ENCODE results near the gene ATP2B1.

Gene ATP2B1

GRCh38 chr12:89712706-89713105, 4.1 kb upstream of the ATP2B1 start:
- no peak overlapping the region for H3K4me3 ChIP-seq
- no peak overlapping the region for H3K27ac ChIP-seq
- TF ChIP-seq CTCF (IDR thresholded peaks at IDR 0.05) = no peak
- DNase-seq (ENCODE audit: low spot score) = no peak

DNA sequence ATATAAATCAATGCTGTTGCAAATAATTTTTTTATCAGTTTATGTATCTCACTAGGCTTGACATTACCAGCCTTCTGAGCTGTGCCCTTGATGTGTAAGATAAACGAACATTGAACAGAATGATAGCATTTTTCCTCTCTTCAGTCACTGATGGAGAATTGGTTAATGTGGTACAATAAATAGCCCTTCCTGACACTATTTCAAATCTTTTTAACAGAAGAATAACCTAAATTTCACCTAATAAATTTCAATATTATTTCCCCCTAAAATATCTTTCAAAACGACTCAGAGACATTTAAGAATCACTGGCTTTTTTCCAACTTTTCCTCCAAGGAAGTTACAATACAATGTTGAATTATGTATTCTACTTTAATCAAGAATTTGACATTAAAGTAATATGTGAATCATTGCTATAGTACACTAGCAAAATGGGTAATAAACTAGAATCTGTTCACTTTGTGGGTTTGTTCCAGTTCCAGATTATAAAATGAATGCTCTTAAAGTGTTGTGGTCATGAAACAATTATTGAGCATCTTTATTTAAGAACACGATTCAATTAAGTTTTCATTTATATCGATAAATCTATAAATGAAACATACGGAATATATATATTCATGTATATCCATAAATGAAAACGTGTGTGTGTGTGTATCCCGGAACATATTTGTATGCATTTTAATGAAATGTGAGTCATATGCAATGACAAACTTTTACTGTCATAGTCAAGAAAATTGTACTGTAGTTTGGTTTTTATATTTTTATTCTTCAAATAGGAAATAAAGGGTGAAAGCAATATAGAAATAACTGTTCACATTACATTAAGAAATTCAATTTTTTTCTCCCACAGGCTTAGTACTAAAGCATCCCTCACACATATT, 2.5 kb upstream of the ATP2B1 start:
- DNase-seq (ENCODE audit: low spot score) = no peak
- TF ChIP-seq CTCF (IDR thresholded peaks at IDR 0.05) = no peak
- Histone ChIP-seq H3K27ac (no peak overlapping the region), H3K4me3 (peak overlapping the region; percentile 93)

DNA sequence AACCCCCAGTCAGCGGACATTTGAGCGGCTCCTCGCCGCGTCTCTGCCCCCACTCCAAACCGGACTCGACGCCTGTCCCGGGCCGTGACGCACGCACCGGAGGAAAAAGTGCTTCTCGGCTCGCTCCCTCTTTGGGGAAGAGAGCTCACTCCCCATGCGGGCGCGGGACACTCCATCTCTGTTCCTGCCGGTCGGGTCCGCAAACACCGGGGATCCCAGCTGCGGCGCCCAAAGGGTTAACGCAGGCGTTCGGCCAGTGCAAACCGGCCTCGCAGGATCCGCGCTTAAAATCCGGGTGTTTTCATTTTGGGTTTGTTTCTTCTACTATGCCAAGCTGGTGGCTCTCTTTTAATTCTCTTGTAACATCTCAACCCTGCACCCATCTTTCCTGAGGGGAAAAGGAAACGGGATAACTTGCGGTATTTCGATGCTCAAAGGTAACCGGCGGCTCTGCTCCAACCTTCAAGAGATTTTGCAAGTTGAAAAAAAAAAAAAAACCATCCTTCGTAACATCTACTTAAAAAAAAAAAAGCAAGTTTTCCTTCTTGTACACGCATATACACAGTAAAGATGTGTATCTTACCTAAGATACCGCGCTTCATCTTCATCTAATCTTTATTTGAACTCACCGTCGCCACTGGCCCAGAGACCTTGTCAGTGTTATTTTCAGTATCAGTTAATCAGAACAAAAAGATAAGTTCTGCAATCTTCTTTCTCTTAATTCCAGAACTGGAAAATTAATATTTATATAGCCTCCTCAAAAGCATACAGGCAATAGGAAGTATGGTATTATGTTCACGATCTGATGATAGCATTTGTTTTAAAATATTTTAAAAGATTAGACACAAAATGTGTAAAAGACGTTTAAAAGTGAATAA, 1.6 kb upstream of the ATP2B1 start:
- TF ChIP-seq CTCF (IDR thresholded peaks at IDR 0.05) = no peak
- DNase-seq (ENCODE audit: low spot score) = peak; percentile 88
- H3K4me3 ChIP-seq = peak overlapping the region; percentile 93
- peak overlapping the region; percentile 95 to 99 for H3K27ac ChIP-seq

DNA sequence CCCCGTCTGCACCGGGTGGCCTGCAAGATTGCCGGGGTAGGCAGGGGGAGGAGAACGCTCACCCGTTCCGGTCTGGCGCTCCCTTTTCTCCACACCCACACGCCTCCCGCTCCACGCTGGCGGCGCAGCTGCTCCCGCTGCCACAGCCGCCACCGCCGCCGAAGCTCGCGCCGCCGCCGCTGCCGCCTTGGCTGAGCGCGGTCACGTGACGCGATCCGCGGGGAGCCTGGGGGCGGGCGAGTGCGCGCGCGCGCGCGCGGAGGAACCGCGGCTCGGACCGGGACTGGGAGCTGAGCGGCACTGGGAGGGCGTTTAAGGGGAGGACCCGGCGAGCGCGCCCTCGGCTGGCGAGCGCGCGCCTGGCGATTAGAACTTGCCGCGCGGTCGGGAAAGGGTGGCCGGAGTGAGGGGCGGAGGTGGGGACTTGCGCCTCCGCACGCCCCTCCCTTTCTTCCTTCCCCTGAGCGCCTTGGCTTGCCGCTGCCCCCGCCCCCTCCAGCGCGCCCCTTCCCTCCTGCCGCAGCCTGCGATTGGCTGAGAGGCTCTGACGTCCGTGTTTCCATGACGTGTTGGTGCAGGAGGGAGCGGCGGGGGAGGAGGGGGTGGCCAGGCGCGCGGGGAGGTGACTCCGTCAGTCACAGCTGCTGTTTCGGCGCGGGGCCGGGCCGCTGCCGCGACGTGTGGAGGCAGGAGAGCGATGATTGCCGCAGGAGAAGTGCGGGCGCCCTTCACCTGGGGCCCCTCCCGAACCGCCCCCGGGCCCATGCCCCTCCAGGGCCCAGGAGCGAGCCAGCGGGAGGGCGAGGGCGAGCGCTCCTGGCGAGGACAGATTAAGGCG, 738 bp upstream of the ATP2B1 start:
- Histone ChIP-seq H3K27ac (peak overlapping the region; percentile 95 to 99), H3K4me3 (peak overlapping the region; percentile 93)
- no peak for TF ChIP-seq CTCF (IDR thresholded peaks at IDR 0.05)
- DNase-seq (ENCODE audit: low spot score) = peak; percentile 99

GRCh38 chr12:89707703-89708564, 704 bp downstream of the ATP2B1 start:
- Histone ChIP-seq H3K4me3 (peak overlapping the region; percentile 93), H3K27ac (peak overlapping the region; percentile 95 to 99)
- peak; percentile 75 for DNase-seq (ENCODE audit: low spot score)
- TF ChIP-seq CTCF (IDR thresholded peaks at IDR 0.05) = no peak

All from coronary artery (tissue), 2 donors.